Neural cell (in vitro differentiated cells): ENCODE measurements around the gene ACSM3. TPM values are rescaled to one million over a fixed set of nuclear protein-coding genes. Genes with fewer than 3 reads are reported as not detected.

Experiments
- H2AFZ ChIP-seq: fragments of 200-600, 300-800 bp; sonication (generic), shearing (Covaris generic); 2 replicates; pipeline ENCODE4 v1.6.0; 2014; ENCODE audit warnings: low read depth, mild to moderate bottlenecking, antibody characterized with exemption, low read length, moderate library complexity
- H3F3A ChIP-seq: fragments of 200-600 bp; shearing (Covaris generic); 2 replicates; pipeline ENCODE4 v1.6.1; 2016; ENCODE audit warnings: mild to moderate bottlenecking, moderate library complexity, mixed read lengths, antibody characterized with exemption, low read length; ENCODE audit not compliant: insufficient read depth, poor library complexity, severe bottlenecking
- H3K27ac ChIP-seq: fragments of 200-600, 300-800 bp; sonication (generic), shearing (Covaris generic); 2 replicates; pipeline ENCODE4 v1.5.1; 2014; ENCODE audit warnings: mild to moderate bottlenecking, low read length, moderate library complexity
- H3K27me3 ChIP-seq: fragments of 300-800, 200-600 bp; sonication (generic), shearing (Covaris generic); 2 replicates; pipeline ENCODE4 v1.6.0; 2014; ENCODE audit warnings: mild to moderate bottlenecking, low read depth, low read length, moderate library complexity; ENCODE audit not compliant: insufficient read depth
- H3K36me3 ChIP-seq: fragments of 300-800, 200-600 bp; sonication (generic), shearing (Covaris generic); 2 replicates; pipeline ENCODE4 v1.5.1; 2014; ENCODE audit warnings: mild to moderate bottlenecking, antibody characterized with exemption, low read length, moderate library complexity; ENCODE audit not compliant: insufficient read depth
- H3K4me2 ChIP-seq: fragments of 300-800, 200-600 bp; sonication (generic), shearing (Covaris generic); 2 replicates; pipeline ENCODE4 v1.6.0; 2014; ENCODE audit warnings: mild to moderate bottlenecking, low read length
- H3K4me3 ChIP-seq: fragments of 300-800, 200-600 bp; sonication (generic), shearing (Covaris generic); 2 replicates; pipeline ENCODE4 v1.5.1; 2014; ENCODE audit warnings: mild to moderate bottlenecking, low read length, moderate library complexity
- H3K79me2 ChIP-seq: fragments of 200-600 bp; shearing (Covaris generic); replicated peaks from 2 replicates; pipeline ENCODE4 v1.6.0; 2014; ENCODE audit warnings: mild to moderate bottlenecking, low read length, moderate library complexity; ENCODE audit not compliant: insufficient read depth
- H3K9ac ChIP-seq: fragments of 300-800, 200-600 bp; sonication (generic), shearing (Covaris generic); 2 replicates; pipeline ENCODE4 v1.6.1; 2016; ENCODE audit warnings: mild to moderate bottlenecking, low read length, mixed read lengths
- H3K9me2 ChIP-seq: fragments of 200-600 bp; shearing (Covaris generic); 2 replicates; pipeline ENCODE4 v1.6.1; 2016; ENCODE audit warnings: mild to moderate bottlenecking, low read length, mixed read lengths; ENCODE audit not compliant: insufficient read depth
- H3K9me3 ChIP-seq: fragments of 200-600, 300-800 bp; sonication (generic), shearing (Covaris generic); 2 replicates; pipeline ENCODE4 v1.6.1; 2016; ENCODE audit warnings: mild to moderate bottlenecking, mixed run types, low read length, moderate library complexity, mixed read lengths
- H4K20me1 ChIP-seq: fragments of 200-600 bp; shearing (Covaris generic); 2 replicates; pipeline ENCODE4 v1.6.1; 2016; ENCODE audit warnings: mild to moderate bottlenecking, mixed run types; ENCODE audit not compliant: insufficient read depth
- CTCF ChIP-seq: fragments of 450-650 bp; IDR thresholded peaks from 2 replicates; pipeline ENCODE4 v1.5.1; 2014; ENCODE audit warnings: antibody characterized with exemption, mild to moderate bottlenecking, moderate library complexity; ENCODE audit not compliant: poor library complexity, severe bottlenecking
- EP300 ChIP-seq: fragments of 450-650 bp; conservative IDR thresholded peaks from 2 replicates; pipeline ENCODE4 v1.6.1; 2014; ENCODE audit warnings: antibody characterized with exemption, mild to moderate bottlenecking, moderate library complexity; ENCODE audit not compliant: poor library complexity, severe bottlenecking
- EZH2 ChIP-seq: fragments of 200-600, 300-800 bp; shearing (Covaris generic), sonication (generic); IDR thresholded peaks from 2 replicates; pipeline ENCODE4 v1.6.1; 2014; ENCODE audit warnings: antibody characterized with exemption, low read length, borderline replicate concordance, mild to moderate bottlenecking; ENCODE audit not compliant: insufficient read depth, poor library complexity, severe bottlenecking
- MXI1 ChIP-seq: fragments of 450-650 bp; conservative IDR thresholded peaks from 2 replicates; pipeline ENCODE4 v1.6.1; 2014; ENCODE audit warnings: antibody characterized with exemption, mild to moderate bottlenecking; ENCODE audit not compliant: poor library complexity, severe bottlenecking
- POLR2AphosphoS5 ChIP-seq: IDR thresholded peaks from 2 replicates; pipeline ENCODE4 v1.6.1; 2012
- RAD21 ChIP-seq: fragments of 450-650 bp; conservative IDR thresholded peaks from 2 replicates; pipeline ENCODE4 v1.6.1; 2014; ENCODE audit warnings: antibody characterized with exemption, mild to moderate bottlenecking, moderate library complexity
- REST ChIP-seq: IDR thresholded peaks from 2 replicates; pipeline ENCODE4 v1.6.1; 2012; ENCODE audit warnings: borderline replicate concordance
- SMC3 ChIP-seq: fragments of 450-650 bp; conservative IDR thresholded peaks from 2 replicates; pipeline ENCODE4 v1.6.1; 2014; ENCODE audit warnings: antibody characterized with exemption, mild to moderate bottlenecking, moderate library complexity; ENCODE audit not compliant: poor library complexity
- TAF1 ChIP-seq: IDR thresholded peaks from 2 replicates; pipeline ENCODE4 v1.6.1; 2012; ENCODE audit warnings: low read depth
- polyA plus RNA-seq: library from polyadenylated mRNA; depleted of rRNA; stranded (reverse); fragments of >200 nt; gene quantifications from 2 replicates; pipeline ENCODE4 v1.2.3, GENCODE V29; 2014

ACSM3 gene
- polyA plus RNA-seq, 1 donor from 2014 or later: 0.57 TPM

GRCh38 chr16:20766294-20766693 lies 2.5 kb downstream of the ACSM3 start:
- Histone ChIP-seq H3K4me2 (no peak overlapping the region), H3K9me2 (no peaks in the 10 kb centered on the region), H3K9ac (no peak overlapping the region), H2AFZ (no peak overlapping the region), H3K4me3 (no peak overlapping the region), H4K20me1 (no peaks in the 10 kb centered on the region), H3K27ac (no peak overlapping the region), H3K9me3 (no peaks in the 10 kb centered on the region), H3K27me3 (no peaks in the 10 kb centered on the region), H3F3A (no peaks in the 10 kb centered on the region), H3K79me2 (no peaks in the 10 kb centered on the region), H3K36me3 (no peaks in the 10 kb centered on the region)
- TF ChIP-seq RAD21 (no peak), REST (no peak), CTCF (no peak), MXI1 (no peak), POLR2AphosphoS5 (no peak), TAF1 (no peak), SMC3 (no peak), EP300 (no peak), EZH2 (no peak)

GRCh38 chr16:20767577-20767976 lies 3.8 kb downstream of the ACSM3 start:
- no peak for TF ChIP-seq TAF1
- TF ChIP-seq EZH2: no peak
- TF ChIP-seq MXI1: no peak
- TF ChIP-seq REST: no peak
- no peak for TF ChIP-seq POLR2AphosphoS5
- no peak for TF ChIP-seq SMC3
- TF ChIP-seq EP300: no peak
- no peak for TF ChIP-seq CTCF
- TF ChIP-seq RAD21: no peak
- no peak overlapping the region for H3K4me3 ChIP-seq
- no peaks in the 10 kb centered on the region for H3K9me2 ChIP-seq
- H3K4me2 ChIP-seq: no peak overlapping the region
- H3K79me2 ChIP-seq: no peaks in the 10 kb centered on the region
- H3K27ac ChIP-seq: no peak overlapping the region
- no peaks in the 10 kb centered on the region for H3K27me3 ChIP-seq
- H3K36me3 ChIP-seq: no peaks in the 10 kb centered on the region
- no peak overlapping the region for H2AFZ ChIP-seq
- H3K9me3 ChIP-seq: no peaks in the 10 kb centered on the region
- no peaks in the 10 kb centered on the region for H4K20me1 ChIP-seq
- no peak overlapping the region for H3K9ac ChIP-seq
- H3F3A ChIP-seq: no peaks in the 10 kb centered on the region
